EL (cell line): Measurements from ENCODE around the gene DCP2.

ENCODE experiments used
- DNase-seq: peaks from one replicate; pipeline ENCODE4 v3.0.0-alpha.2; 2016

Gene DCP2

DNA sequence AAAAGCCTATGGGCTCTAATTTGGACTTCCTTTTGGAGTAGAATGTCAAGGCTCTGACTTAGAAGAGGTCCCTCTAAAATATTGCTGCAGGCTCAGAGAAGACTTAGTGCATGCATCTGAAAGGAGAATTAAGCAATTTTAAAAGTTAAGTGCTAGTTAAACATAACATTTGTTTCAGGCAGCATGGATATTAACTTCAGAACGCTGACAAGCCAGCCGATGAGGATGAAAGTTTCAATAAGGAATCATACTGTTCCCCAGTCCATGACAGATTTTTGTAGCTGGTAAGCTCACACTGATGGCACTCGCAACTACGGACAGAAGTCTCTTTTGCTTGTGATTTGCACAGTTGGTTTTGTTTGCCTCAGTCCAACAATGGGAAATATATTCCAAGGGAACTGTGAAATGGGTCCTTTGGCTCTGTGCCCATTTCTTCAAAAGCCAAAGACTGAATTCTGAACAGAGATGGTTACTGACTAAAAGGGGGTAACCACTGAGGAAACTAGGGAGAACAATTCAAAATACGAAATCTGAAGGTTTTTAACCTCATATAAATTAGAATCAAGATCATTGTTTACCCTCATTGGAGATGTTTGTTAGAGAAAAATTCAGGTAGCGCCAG, 47.6 kb downstream of the DCP2 start:
- DNase-seq = no peak

- DNase-seq = no peak
Measured at GRCh38 chr5:113025596-113025995, 49.0 kb downstream of the DCP2 start.

- DNase-seq = no peak
Measured at GRCh38 chr5:113026211-113026610, 49.6 kb downstream of the DCP2 start.

GRCh38 chr5:113027015-113027414, 50.4 kb downstream of the DCP2 start:
- DNase-seq = no peak

DNA sequence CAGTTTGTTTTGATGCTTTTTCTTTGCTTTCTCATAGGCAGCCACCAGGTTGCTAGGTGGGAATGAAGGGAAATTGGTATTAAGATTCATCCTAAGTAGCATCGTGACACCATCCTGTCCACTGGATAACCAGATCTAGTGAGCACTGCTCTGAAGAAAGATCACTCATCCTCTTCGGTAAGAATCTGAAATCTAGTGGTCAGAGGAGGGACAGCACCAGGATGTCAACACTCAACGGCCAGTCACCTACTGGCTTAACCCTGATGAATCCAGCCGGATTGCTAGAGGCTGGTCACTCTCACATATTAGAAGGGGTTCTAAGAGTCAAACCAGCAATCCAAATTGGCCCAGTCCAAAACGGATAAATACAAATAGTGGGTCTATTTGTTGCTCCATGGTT, 50.8 kb downstream of the DCP2 start:
- DNase-seq = no peak

- DNase-seq = no peak
Measured at GRCh38 chr5:113029614-113030013, 53.0 kb downstream of the DCP2 start.

- DNase-seq = no peak
Measured at GRCh38 chr5:113031104-113031503, 54.5 kb downstream of the DCP2 start.

GRCh38 chr5:113031557-113031956, 55.0 kb downstream of the DCP2 start:
- DNase-seq = no peak

GRCh38 chr5:113034182-113034773, 57.7 kb downstream of the DCP2 start:
- peak; percentile 90 for DNase-seq

- no peak for DNase-seq
Measured at GRCh38 chr5:113035096-113035495, 58.5 kb downstream of the DCP2 start.

- no peak for DNase-seq
Measured at GRCh38 chr5:113036321-113036720, 59.7 kb downstream of the DCP2 start.

- DNase-seq = no peak
Measured at GRCh38 chr5:113036826-113037225, 60.2 kb downstream of the DCP2 start.

DNA sequence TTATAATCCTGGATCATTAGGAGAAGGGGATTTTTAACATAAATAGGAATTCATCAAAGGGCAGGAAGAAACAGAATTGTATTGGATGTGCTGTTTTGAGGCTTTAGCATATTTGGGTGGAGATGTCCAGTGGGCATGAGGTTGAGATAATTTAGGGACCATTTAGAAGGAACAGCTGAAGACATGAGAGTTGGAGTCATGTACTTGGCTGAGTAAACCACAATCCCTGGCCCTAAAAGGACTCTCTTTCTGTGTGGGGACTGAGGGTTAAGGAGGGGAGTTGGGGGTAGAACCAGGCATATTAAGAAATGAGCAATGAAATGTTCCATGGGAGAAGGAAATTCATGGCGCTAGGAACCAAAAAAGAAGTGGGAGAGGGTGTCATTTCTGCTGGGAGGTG, 61.5 kb downstream of the DCP2 start:
- no peak for DNase-seq

GRCh38 chr5:113038714-113039113, 62.1 kb downstream of the DCP2 start:
- DNase-seq = peak; percentile 76

DNA sequence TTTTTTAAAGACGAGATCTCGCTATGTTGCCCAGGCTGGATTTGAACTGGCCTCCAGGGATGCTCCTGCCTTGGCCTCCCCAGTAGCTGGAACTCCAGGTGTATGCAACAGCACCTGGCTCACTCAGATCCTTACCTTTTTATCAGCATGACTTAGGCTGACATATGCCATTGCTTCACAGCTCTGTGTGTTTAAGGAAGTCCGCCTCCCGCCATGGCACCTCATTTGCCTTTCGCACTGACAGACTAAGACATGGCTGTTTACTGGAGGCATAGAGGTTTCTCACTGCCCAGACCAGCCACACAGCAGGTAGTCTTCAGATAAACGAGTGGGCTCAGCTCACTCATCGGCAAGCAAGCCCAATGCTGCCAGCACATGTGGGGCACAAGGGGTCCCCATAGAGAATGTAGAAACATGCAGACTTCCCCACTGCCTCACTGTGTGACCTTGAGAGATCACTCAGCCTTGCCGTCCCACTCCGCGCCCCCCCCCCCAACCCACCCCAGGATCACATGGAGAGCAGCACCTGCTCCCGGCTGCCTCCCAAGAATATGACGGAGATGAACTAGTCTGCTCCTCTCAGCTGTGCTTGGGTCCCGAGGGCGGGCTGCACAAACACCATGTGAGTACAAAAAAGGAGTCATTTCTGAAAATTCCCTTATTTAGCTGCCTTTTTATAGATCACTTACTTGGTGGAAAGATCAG, 62.8 kb downstream of the DCP2 start:
- DNase-seq = no peak

GRCh38 chr5:113039934-113040285, 63.3 kb downstream of the DCP2 start:
- no peak for DNase-seq

GRCh38 chr5:113040672-113041260, 64.2 kb downstream of the DCP2 start:
- DNase-seq = no peak

- DNase-seq = no peak
Measured at GRCh38 chr5:113042491-113043243, 66.1 kb downstream of the DCP2 start.

DNA sequence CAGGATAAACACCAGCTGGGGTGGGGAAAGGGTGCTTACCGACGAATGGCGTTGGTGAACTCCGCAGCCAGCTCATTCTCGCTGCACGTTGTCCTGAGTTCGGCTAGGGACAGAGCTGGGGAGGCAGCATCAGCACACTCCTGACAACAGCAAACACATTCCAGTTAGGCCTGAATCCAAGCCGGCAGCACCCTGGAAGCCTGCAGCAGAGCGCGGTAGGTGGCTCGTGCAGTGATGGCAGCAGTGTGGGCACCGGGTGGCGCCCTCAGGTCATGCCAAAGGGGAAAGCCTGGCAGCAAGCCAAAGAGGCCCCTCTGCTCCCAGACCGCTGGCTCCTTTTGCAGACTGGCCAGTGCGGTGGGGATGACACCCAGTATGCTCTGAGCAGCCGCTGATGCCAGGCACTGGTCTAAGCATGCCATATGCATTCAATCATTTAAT, 66.9 kb downstream of the DCP2 start:
- DNase-seq = no peak

- no peak for DNase-seq
Measured at GRCh38 chr5:113044776-113045465, 68.3 kb downstream of the DCP2 start.

DNA sequence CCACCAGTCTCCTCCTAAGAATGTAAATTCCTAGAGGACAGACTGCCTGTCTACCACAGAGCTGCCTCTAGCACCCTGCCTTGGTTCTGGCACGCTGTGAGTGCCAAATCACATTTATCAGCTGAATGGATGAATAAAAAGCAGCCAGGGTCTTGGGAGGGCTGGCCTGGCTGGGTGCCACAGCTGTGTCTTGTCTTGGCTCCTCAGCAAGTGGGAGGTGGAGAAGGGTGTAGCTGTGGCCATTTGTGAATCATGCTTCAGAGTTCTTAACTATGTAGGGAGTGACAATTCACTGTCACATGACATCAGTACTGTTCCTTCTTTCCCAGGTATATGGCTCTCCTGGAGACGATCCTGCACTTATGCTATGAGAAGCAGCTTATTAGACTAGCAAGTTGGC, 70.6 kb downstream of the DCP2 start:
- DNase-seq = peak; percentile 48

DNA sequence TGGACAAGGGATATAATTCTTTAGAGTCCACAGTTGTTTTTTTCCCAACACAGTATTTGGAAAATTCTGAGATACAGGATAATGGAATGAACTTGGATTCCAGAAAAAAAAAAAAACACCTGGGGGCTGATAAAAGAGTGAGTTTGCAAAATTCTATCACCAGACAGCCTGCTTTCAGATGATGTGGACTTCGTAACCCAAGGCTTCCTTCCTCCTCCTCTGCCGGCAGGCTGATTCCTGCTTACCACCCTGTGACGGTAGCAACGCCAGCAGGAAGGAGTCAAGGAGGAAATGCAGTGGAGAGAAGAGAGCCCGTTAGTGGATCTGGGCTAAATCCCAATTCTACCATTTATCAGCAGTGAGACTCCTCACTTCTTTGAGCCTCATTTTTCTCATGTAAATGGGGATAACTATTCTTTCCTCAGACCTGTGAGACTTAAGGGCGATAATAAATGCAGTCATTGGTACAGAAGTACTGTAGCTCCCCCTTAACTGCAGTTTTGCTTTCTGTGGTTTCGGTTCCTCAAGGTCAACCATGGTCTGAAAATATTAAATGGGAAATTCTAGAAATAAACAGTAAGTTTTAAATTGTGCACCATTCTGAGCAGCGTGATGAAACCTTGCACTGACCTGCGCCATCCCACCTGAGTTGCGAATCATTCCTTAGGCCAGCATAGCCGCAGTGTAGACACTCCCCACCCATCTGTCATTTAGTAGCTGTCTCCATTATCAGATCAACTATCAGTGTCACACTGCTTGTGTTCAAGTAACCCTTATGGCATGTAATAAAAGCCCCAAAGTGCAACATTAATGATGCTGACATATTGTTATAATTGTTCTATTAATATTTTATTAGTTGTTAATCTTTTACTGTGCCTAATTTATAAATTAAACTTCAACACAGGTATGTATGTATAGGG, 71.4 kb downstream of the DCP2 start:
- DNase-seq = no peak
